ENCODE results near the gene LRIG3.
"Not testable (repeated sequence)": the region's sequence is repeated elsewhere in the genome, so short reads cannot be mapped to it uniquely, and the experiment has no call there.

Gene LRIG3

GRCh38 chr12:58920102-58920960, at the start of gene LRIG3:
TSS of gene LRIG3 (minus strand) at chr12:58920504. CDS start at chr12:58920235, 269 bp downstream.
- DNase-seq (ENCODE audit: low read depth in 2 of 3, low spot score in 1 of 3) = peak in 2 of 3 donors; percentile 8

GRCh38 chr12:58969237-58969636, 48.9 kb upstream of the LRIG3 start:
- DNase-seq (ENCODE audit: low read depth in 2 of 3, low spot score in 1 of 3) = no peak

- DNase-seq (ENCODE audit: low read depth in 2 of 3, low spot score in 1 of 3) = no peak
Measured at GRCh38 chr12:58967561-58967960, 47.3 kb upstream of the LRIG3 start.

- no peak for DNase-seq (ENCODE audit: low read depth in 2 of 3, low spot score in 1 of 3)
Measured at GRCh38 chr12:58966939-58967338, 46.6 kb upstream of the LRIG3 start.

- DNase-seq (ENCODE audit: low read depth in 2 of 3, low spot score in 1 of 3) = no peak
Measured at GRCh38 chr12:58965568-58965967, 45.3 kb upstream of the LRIG3 start.

GRCh38 chr12:58963844-58964243, 43.5 kb upstream of the LRIG3 start:
- DNase-seq (ENCODE audit: low read depth in 2 of 3, low spot score in 1 of 3) = no peak

- DNase-seq (ENCODE audit: low read depth in 2 of 3, low spot score in 1 of 3) = no peak
Measured at GRCh38 chr12:58961906-58962305, 41.6 kb upstream of the LRIG3 start.

GRCh38 chr12:58961166-58961565, 40.9 kb upstream of the LRIG3 start:
- no peak for DNase-seq (ENCODE audit: low read depth in 2 of 3, low spot score in 1 of 3)

- no peak for DNase-seq (ENCODE audit: low read depth in 2 of 3, low spot score in 1 of 3)
Measured at GRCh38 chr12:58959639-58960300, 39.5 kb upstream of the LRIG3 start.

- no peak for DNase-seq (ENCODE audit: low read depth in 2 of 3, low spot score in 1 of 3)
Measured at GRCh38 chr12:58957298-58957697, 37.0 kb upstream of the LRIG3 start.

GRCh38 chr12:58955849-58956248, 35.5 kb upstream of the LRIG3 start:
- DNase-seq (ENCODE audit: low read depth in 2 of 3, low spot score in 1 of 3) = no peak

GRCh38 chr12:58954002-58954401, 33.7 kb upstream of the LRIG3 start:
- no peak for DNase-seq (ENCODE audit: low read depth in 2 of 3, low spot score in 1 of 3)

GRCh38 chr12:58950739-58951100, 30.4 kb upstream of the LRIG3 start:
- no peak for DNase-seq (ENCODE audit: low read depth in 2 of 3, low spot score in 1 of 3)

GRCh38 chr12:58949954-58950738, 29.8 kb upstream of the LRIG3 start:
- not testable (repeated sequence) for DNase-seq (ENCODE audit: low read depth in 2 of 3, low spot score in 1 of 3)

- DNase-seq (ENCODE audit: low read depth in 2 of 3, low spot score in 1 of 3) = no peak
Measured at GRCh38 chr12:58943079-58943478, 22.8 kb upstream of the LRIG3 start.

- no peak for DNase-seq (ENCODE audit: low read depth in 2 of 3, low spot score in 1 of 3)
Measured at GRCh38 chr12:58942345-58942744, 22.0 kb upstream of the LRIG3 start.

GRCh38 chr12:58939399-58940100, 19.2 kb upstream of the LRIG3 start:
- DNase-seq (ENCODE audit: low read depth in 2 of 3, low spot score in 1 of 3) = no peak

- no peak for DNase-seq (ENCODE audit: low read depth in 2 of 3, low spot score in 1 of 3)
Measured at GRCh38 chr12:58938440-58938839, 18.1 kb upstream of the LRIG3 start.

- no peak for DNase-seq (ENCODE audit: low read depth in 2 of 3, low spot score in 1 of 3)
Measured at GRCh38 chr12:58934528-58934927, 14.2 kb upstream of the LRIG3 start.

GRCh38 chr12:58932806-58933681, 12.7 kb upstream of the LRIG3 start:
- DNase-seq (ENCODE audit: low read depth in 2 of 3, low spot score in 1 of 3) = no peak
